Astrocyte (in vitro differentiated cells and primary cell): ENCODE measurements around the gene ELMO1.

ENCODE experiments used
- EZH2 ChIP-seq: IDR thresholded peaks from 2 replicates; pipeline ENCODE4 v1.6.1; 2012; ENCODE audit warnings: mild to moderate bottlenecking, low read length, inconsistent platforms; ENCODE audit not compliant: insufficient read depth
- TF ChIP-seq, protein P1 (sequence below): IDR thresholded peaks from 2 replicates; pipeline ENCODE4 v1.5.1; 2011; ENCODE audit warnings: low read depth, mild to moderate bottlenecking, inconsistent platforms, low read length, moderate library complexity; ENCODE audit not compliant: insufficient read depth

- TF ChIP-seq, protein P1, sequence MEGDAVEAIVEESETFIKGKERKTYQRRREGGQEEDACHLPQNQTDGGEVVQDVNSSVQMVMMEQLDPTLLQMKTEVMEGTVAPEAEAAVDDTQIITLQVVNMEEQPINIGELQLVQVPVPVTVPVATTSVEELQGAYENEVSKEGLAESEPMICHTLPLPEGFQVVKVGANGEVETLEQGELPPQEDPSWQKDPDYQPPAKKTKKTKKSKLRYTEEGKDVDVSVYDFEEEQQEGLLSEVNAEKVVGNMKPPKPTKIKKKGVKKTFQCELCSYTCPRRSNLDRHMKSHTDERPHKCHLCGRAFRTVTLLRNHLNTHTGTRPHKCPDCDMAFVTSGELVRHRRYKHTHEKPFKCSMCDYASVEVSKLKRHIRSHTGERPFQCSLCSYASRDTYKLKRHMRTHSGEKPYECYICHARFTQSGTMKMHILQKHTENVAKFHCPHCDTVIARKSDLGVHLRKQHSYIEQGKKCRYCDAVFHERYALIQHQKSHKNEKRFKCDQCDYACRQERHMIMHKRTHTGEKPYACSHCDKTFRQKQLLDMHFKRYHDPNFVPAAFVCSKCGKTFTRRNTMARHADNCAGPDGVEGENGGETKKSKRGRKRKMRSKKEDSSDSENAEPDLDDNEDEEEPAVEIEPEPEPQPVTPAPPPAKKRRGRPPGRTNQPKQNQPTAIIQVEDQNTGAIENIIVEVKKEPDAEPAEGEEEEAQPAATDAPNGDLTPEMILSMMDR: no peak
- TF ChIP-seq EZH2: no peak
These were observed 14.1 kb downstream of the ELMO1 start for GRCh38 chr7:37434529-37434928.
